B cell (primary cell): ENCODE measurements around the gene CNTNAP2. TPM values are rescaled to one million over a fixed set of nuclear protein-coding genes. Genes with fewer than 3 reads are reported as not detected.

Source experiments
- ATAC-seq: fragments of 200-7000 bp; cut with Tn5 transposase; one replicate; pipeline ENCODE4 v1.10.0; 2021; ENCODE audit warnings: low read depth, mild to moderate bottlenecking, moderate number of reproducible peaks, moderate library complexity
- CTCF ChIA-PET: fragments of 350-600 bp; sonication (Branson Sonifier 250); formaldehyde crosslinking; loops from one replicate; lab custom pipeline; 2021; ENCODE audit warnings: antibody characterized with exemption, inconsistent platforms; lab: Charles Lee
- POLR2A ChIA-PET: fragments of 350-600 bp; sonication (Branson Sonifier 250); formaldehyde crosslinking; loops from one replicate; lab custom pipeline; 2021; ENCODE audit warnings: antibody characterized with exemption; lab: Charles Lee
- DNase-seq: peaks from one replicate; pipeline ENCODE4 v3.0.0; 2013
- H2AFZ ChIP-seq: 2 replicates; pipeline ENCODE4 v1.6.1; 2012; ENCODE audit warnings: mild to moderate bottlenecking, low read depth, low read length; ENCODE audit not compliant: insufficient read depth, poor library complexity, severe bottlenecking
- H3K27ac ChIP-seq, 2 donors: 1 replicate in 1 of 2; 2 replicates in 1 of 2; pipeline ENCODE4 v1.5.1; 2012 to 2013; ENCODE audit warnings: low read length in 2 of 2, mild to moderate bottlenecking in 2 of 2, moderate library complexity in 1 of 2
- H3K27me3 ChIP-seq, 4 experiments: fragments of 200-600 bp in 1 of 4; sonication (generic) in 1 of 4; replicated peaks in 1 of 4; 1 replicate in 2 of 4; 2 replicates in 2 of 4; pipeline versions ENCODE4 v1.6.1 to v1.7.0; 2013 to 2016; ENCODE audit warnings: low read length in 3 of 4, mild to moderate bottlenecking in 2 of 4, mixed read lengths in 1 of 4, moderate library complexity in 1 of 4; ENCODE audit not compliant: insufficient read depth in 4 of 4, control insufficient read depth in 3 of 4; ENCODE audit errors: control extremely low read depth in 1 of 4
- H3K36me3 ChIP-seq, 2 experiments: replicated peaks in 1 of 2; 1 replicate in 1 of 2; 2 replicates in 1 of 2; pipeline versions ENCODE4 v1.6.1 to v1.7.1; 2013; ENCODE audit warnings: low read length in 1 of 2; ENCODE audit not compliant: insufficient read depth in 2 of 2, control insufficient read depth in 1 of 2; ENCODE audit errors: control extremely low read depth in 1 of 2, extremely low read depth in 1 of 2
- H3K4me1 ChIP-seq, 2 donors: fragments of 200-600 bp in 1 of 2; sonication (generic) in 1 of 2; 1 replicate in 1 of 2; 2 replicates in 1 of 2; pipeline versions ENCODE4 v1.5.1 to v1.6.1; 2013 to 2017; ENCODE audit warnings: low read length in 2 of 2; ENCODE audit not compliant: control insufficient read depth in 2 of 2, insufficient read depth in 2 of 2
- H3K4me2 ChIP-seq: replicated peaks from 2 replicates; pipeline ENCODE3; 2012; ENCODE audit warnings: mild to moderate bottlenecking, low read depth, low read length; ENCODE audit not compliant: poor library complexity, severe bottlenecking
- H3K4me3 ChIP-seq, 5 experiments: fragments of 200-600 bp in 1 of 5; sonication (generic) in 1 of 5; 1 replicate in 3 of 5; 2 replicates in 2 of 5; pipeline versions ENCODE4 v1.5.1 to v1.7.0; 2011 to 2016; ENCODE audit warnings: low read length in 4 of 5, mild to moderate bottlenecking in 4 of 5, low read depth in 2 of 5, control low read depth in 1 of 5, moderate library complexity in 1 of 5; ENCODE audit not compliant: insufficient read depth in 1 of 5; ENCODE audit errors: control extremely low read depth in 1 of 5, extremely low read depth in 1 of 5
- H3K79me2 ChIP-seq: fragments of 200-600 bp; sonication (generic); one replicate; pipeline ENCODE4 v1.6.0; 2016; ENCODE audit warnings: low read length; ENCODE audit not compliant: control insufficient read depth, insufficient read depth
- H3K9ac ChIP-seq: fragments of 200-600 bp; sonication (generic); 2 replicates; pipeline ENCODE4 v1.6.1; 2017; ENCODE audit warnings: mild to moderate bottlenecking, low read length, moderate library complexity
- H3K9me3 ChIP-seq, 3 donors: one replicate each; pipeline versions ENCODE4 v1.6.1 to v1.7.1; 2013; ENCODE audit warnings: low read length in 2 of 3; ENCODE audit not compliant: control insufficient read depth in 2 of 3, insufficient read depth in 1 of 3; ENCODE audit errors: control extremely low read depth in 1 of 3
- H4K20me1 ChIP-seq: 2 replicates; pipeline ENCODE4 v1.6.0; 2012; ENCODE audit warnings: mild to moderate bottlenecking, low read length; ENCODE audit not compliant: insufficient read depth, control insufficient read depth, poor library complexity, severe bottlenecking
- H3K27ac Mint-ChIP-seq: one replicate; pipeline ENCODE4 v1.8.0; 2021; ENCODE audit warnings: mixed read lengths
- H3K27me3 Mint-ChIP-seq: one replicate; pipeline ENCODE4 v1.8.0; 2021; ENCODE audit warnings: mixed read lengths
- H3K4me1 Mint-ChIP-seq: one replicate; pipeline ENCODE4 v1.8.0; 2021; ENCODE audit warnings: mixed read lengths
- H3K4me3 Mint-ChIP-seq: one replicate; pipeline ENCODE4 v1.8.0; 2021; ENCODE audit warnings: mixed read lengths
- H3K9me3 Mint-ChIP-seq: one replicate; pipeline ENCODE4 v1.8.0; 2022; ENCODE audit warnings: mixed read lengths; ENCODE audit not compliant: insufficient read depth
- CTCF ChIP-seq: fragments of 200-600 bp; IDR thresholded peaks from one replicate; pipeline ENCODE4 v1.8.0; 2022; ENCODE audit warnings: antibody characterized with exemption, mild to moderate bottlenecking
- EZH2 ChIP-seq: IDR thresholded peaks from 2 replicates; pipeline ENCODE4 v1.6.1; 2012; ENCODE audit warnings: borderline replicate concordance, low read depth, mild to moderate bottlenecking, moderate library complexity, low read length; ENCODE audit not compliant: insufficient read depth, poor library complexity, severe bottlenecking
- WGBS: methylation state at CpG from one replicate; pipeline ENCODE4 v1.1.5; 2013; ENCODE audit warnings: missing lambda C conversion rate; ENCODE audit not compliant: insufficient coverage; 5-methylcytosine and 5-hydroxymethylcytosine counted together
- intact Hi-C: fragments of 100-400 bp; cut with micrococcal nuclease; formaldehyde crosslinking; loops from one replicate; pipeline ENCODE4 v1.10.0; 2022
- polyA plus RNA-seq: library from polyadenylated mRNA; depleted of rRNA; stranded (reverse); fragments of >200 nt; gene quantifications from 2 replicates; pipeline ENCODE4 v1.2.3, GENCODE V29; 2012
- total RNA-seq, 2 donors: library from RNA; stranded (reverse); fragments of 120-200 nt in 1 of 2; gene quantifications; 1 replicate in 1 of 2; 2 replicates in 1 of 2; pipeline versions ENCODE4 v1.2.3 to v1.2.4, GENCODE V29; 2013 to 2022

CNTNAP2 gene
- total and polyA plus RNA-seq, 2 donors (not counting 1 experiment from before 2014, with no cell fraction given), result 7.4 to 16.6 TPM

- Histone ChIP-seq H3K9me3 (peaks cover 0 to 3% (median 0%) of the 10 kb centered on the region in 3 donors), H3K27me3 (peaks cover 0 to 4% (median 1%) of the 10 kb centered on the region in 4 experiments), H3K27ac (no peak overlapping the region), H2AFZ (no peak overlapping the region), H3K4me1 (no peaks in the 10 kb centered on the region), H3K4me3 (no peak overlapping the region), H3K9ac (no peak overlapping the region), H3K36me3 (no peaks in the 10 kb centered on the region), H4K20me1 (no peaks in the 10 kb centered on the region), H3K4me2 (no peak overlapping the region), H3K79me2 (no peaks in the 10 kb centered on the region)
- DNase-seq (no peak), ATAC-seq (no peak)
- no peak for TF ChIP-seq CTCF
- no peak for TF ChIP-seq EZH2
- Mint-ChIP-seq H3K27ac (no peak overlapping the region), H3K4me3 (no peak overlapping the region), H3K27me3 (peaks cover 8% of the 10 kb centered on the region), H3K9me3 (no peaks in the 10 kb centered on the region), H3K4me1 (no peaks in the 10 kb centered on the region)
- WGBS, result 60% methylated on average over 1 of the region's 4 CpGs
- CTCF ChIA-PET, result no interaction called here
- POLR2A ChIA-PET, result no interaction called here
- intact Hi-C loops, result no loop called here
These were observed 2045.2 kb downstream of the CNTNAP2 start for GRCh38 chr7:148161776-148162175.

GRCh38 chr7:148162808-148163207 is 2046.2 kb downstream of the CNTNAP2 start:
- H4K20me1 ChIP-seq, result no peaks in the 10 kb centered on the region
- H3K27me3 ChIP-seq, result peaks cover 0 to 4% (median 1%) of the 10 kb centered on the region in 4 experiments
- H3K79me2 ChIP-seq, result no peaks in the 10 kb centered on the region
- no peak for DNase-seq
- CTCF ChIA-PET, result no interaction called here
- H3K27me3 Mint-ChIP-seq, result peaks cover 13% of the 10 kb centered on the region
- intact Hi-C loops, result no loop called here
- H3K9ac ChIP-seq, result no peak overlapping the region
- no peaks in the 10 kb centered on the region for H3K9me3 Mint-ChIP-seq
- WGBS, result no CpG with 5 or more reads among the region's 4 CpGs
- TF ChIP-seq EZH2 (no peak), CTCF (no peak)
- no peak overlapping the region for H2AFZ ChIP-seq
- peaks cover 0 to 3% (median 0%) of the 10 kb centered on the region in 3 donors for H3K9me3 ChIP-seq
- H3K4me1 Mint-ChIP-seq, result no peaks in the 10 kb centered on the region
- no peak overlapping the region for H3K27ac ChIP-seq
- H3K27ac Mint-ChIP-seq, result no peak overlapping the region
- H3K4me2 ChIP-seq, result no peak overlapping the region
- H3K4me1 ChIP-seq, result no peaks in the 10 kb centered on the region
- no peak overlapping the region for H3K4me3 Mint-ChIP-seq
- ATAC-seq, result no peak
- no peak overlapping the region for H3K4me3 ChIP-seq
- POLR2A ChIA-PET, result no interaction called here
- H3K36me3 ChIP-seq, result no peaks in the 10 kb centered on the region
